Endothelial cell of umbilical vein (primary cell): ENCODE measurements around the gene B3GALT4.

Experiments
- CTCF ChIP-seq, 2 donors: IDR thresholded peaks; 1 replicate in 1 of 2; 2 replicates in 1 of 2; pipeline ENCODE4 v1.5.1; 2011; ENCODE audit warnings: low read length in 2 of 2, mild to moderate bottlenecking in 2 of 2, moderate library complexity in 2 of 2, control low read depth in 1 of 2, inconsistent platforms in 1 of 2, low read depth in 1 of 2; ENCODE audit not compliant: insufficient read depth in 1 of 2; ENCODE audit errors: extremely low read depth in 1 of 2
- EZH2 ChIP-seq: IDR thresholded peaks from 2 replicates; pipeline ENCODE4 v1.6.1; 2012; ENCODE audit warnings: borderline replicate concordance, low read depth, mild to moderate bottlenecking, moderate library complexity, low read length, inconsistent platforms; ENCODE audit not compliant: severe bottlenecking
- FOS ChIP-seq: IDR thresholded peaks from 2 replicates; pipeline ENCODE4 v1.6.1; 2011; ENCODE audit warnings: mild to moderate bottlenecking, low read length, moderate library complexity, borderline replicate concordance; ENCODE audit not compliant: insufficient read depth
- GATA2 ChIP-seq: IDR thresholded peaks from 2 replicates; pipeline ENCODE4 v1.7.0; 2011; ENCODE audit warnings: low read depth, mild to moderate bottlenecking, moderate library complexity, mixed read lengths, low read length; ENCODE audit not compliant: insufficient read length, insufficient read depth
- JUN ChIP-seq: IDR thresholded peaks from 2 replicates; pipeline ENCODE4 v1.6.1; 2011; ENCODE audit warnings: borderline replicate concordance, low read depth; ENCODE audit not compliant: insufficient read length, insufficient read depth
- MYC ChIP-seq: IDR thresholded peaks from one replicate; pipeline ENCODE4 v1.6.1; 2011; ENCODE audit warnings: mild to moderate bottlenecking, low read depth, low read length
- POLR2A ChIP-seq: IDR thresholded peaks from 2 replicates; pipeline ENCODE4 v1.6.1; 2012; ENCODE audit warnings: low read depth, mild to moderate bottlenecking, control low read depth, low read length
- POLR2AphosphoS5 ChIP-seq: IDR thresholded peaks from 2 replicates; pipeline ENCODE4 v1.6.1; 2012; ENCODE audit warnings: low read depth, mild to moderate bottlenecking, control low read depth, low read length, moderate library complexity; ENCODE audit not compliant: insufficient read depth

DNA sequence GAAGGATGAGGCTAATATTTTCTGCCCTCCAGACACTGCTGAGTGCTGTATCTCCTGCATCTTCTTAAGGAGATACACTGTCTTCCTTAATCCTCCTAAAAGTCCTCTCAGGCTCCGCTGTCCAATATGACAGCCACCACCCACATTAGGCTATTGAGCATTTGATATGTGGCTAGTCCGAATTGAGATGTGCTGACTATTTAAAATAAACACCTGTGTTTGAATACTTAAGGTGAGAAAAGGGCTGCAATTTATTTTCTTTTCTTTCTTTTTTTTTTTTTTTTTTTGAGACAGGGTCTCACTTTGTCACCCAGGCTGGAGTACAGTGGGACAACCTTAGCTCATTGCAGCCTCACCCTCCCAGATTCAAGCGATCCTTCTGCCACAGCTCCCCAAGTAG lies 25.0 kb downstream of the B3GALT4 start:
- TF ChIP-seq POLR2AphosphoS5 (no peak), CTCF (IDR thresholded peaks at IDR 0.05; ENCODE audit: extremely low read depth in 1 of 2, insufficient read depth in 1 of 2, low read depth in 1 of 2, low read length in 2 of 2) (no peak), EZH2 (no peak), FOS (no peak), POLR2A (no peak), JUN (no peak), GATA2 (no peak), MYC (no peak)
